Measurements from ENCODE around the gene SLC29A2.

- no peak for TF ChIP-seq ZNF384 (IDR thresholded peaks at IDR 0.05)
- TF ChIP-seq ELF4 (IDR thresholded peaks at IDR 0.05), result no peak
- no peak for TF ChIP-seq CTBP1 (IDR thresholded peaks at IDR 0.05; ENCODE audit: borderline replicate concordance)
- TF ChIP-seq SUZ12 (IDR thresholded peaks at IDR 0.05), result no peak
- TF ChIP-seq FOXM1 (IDR thresholded peaks at IDR 0.05; ENCODE audit: borderline replicate concordance), result no peak
- no peak for TF ChIP-seq ARNT (IDR thresholded peaks at IDR 0.05)
- no peak for TF ChIP-seq FOXK2 (IDR thresholded peaks at IDR 0.05)
- no peak for TF ChIP-seq HDGF (IDR thresholded peaks at IDR 0.05; ENCODE audit: borderline replicate concordance)
Measured at GRCh38 chr11:66365711-66366619, 5.6 kb downstream of the SLC29A2 start.

All from HEK293T (cell line).